Measurements from ENCODE around the gene TECPR1. TPM values are rescaled to one million over a fixed set of nuclear protein-coding genes. Genes with fewer than 3 reads are reported as not detected.

Gene TECPR1
- total RNA-seq, 1 donor from 2014 or later = 23.9 TPM

DNA sequence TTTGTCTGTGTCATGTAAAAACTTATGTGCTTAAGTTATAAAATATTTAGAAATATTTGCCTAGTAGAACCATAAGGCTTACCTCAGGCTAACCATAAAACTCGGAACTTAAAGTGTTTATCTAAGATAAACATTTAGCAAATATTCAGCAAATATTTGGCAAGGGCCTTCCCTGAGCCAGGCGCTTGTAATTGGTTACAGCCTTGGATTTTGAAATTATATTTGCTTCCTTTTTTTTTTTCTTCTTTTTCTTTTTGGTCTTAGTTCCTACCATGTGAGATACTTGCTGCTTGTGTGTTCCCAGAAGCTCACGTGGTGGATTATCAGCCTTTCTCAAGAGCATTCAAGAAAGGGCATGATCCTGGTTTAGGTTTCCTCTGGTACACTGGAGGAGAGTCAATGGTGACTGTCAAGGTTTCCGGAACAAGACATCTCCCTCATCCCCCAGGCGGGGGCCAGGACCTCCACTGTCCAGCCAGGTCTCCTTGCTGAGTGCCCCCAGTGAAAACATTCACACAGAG is 24.3 kb upstream of the TECPR1 start:
- no peaks in the 10 kb centered on the region for H4K20me1 ChIP-seq (ENCODE audit: insufficient read depth, low read length)
- H3K36me3 Mint-ChIP-seq (ENCODE audit: low read depth, unreplicated experiment) = no peaks in the 10 kb centered on the region
- FAIRE-seq = no peak
- no peaks in the 10 kb centered on the region for H3K9me3 Mint-ChIP-seq (ENCODE audit: unreplicated experiment)
- TF ChIP-seq, protein P1, sequence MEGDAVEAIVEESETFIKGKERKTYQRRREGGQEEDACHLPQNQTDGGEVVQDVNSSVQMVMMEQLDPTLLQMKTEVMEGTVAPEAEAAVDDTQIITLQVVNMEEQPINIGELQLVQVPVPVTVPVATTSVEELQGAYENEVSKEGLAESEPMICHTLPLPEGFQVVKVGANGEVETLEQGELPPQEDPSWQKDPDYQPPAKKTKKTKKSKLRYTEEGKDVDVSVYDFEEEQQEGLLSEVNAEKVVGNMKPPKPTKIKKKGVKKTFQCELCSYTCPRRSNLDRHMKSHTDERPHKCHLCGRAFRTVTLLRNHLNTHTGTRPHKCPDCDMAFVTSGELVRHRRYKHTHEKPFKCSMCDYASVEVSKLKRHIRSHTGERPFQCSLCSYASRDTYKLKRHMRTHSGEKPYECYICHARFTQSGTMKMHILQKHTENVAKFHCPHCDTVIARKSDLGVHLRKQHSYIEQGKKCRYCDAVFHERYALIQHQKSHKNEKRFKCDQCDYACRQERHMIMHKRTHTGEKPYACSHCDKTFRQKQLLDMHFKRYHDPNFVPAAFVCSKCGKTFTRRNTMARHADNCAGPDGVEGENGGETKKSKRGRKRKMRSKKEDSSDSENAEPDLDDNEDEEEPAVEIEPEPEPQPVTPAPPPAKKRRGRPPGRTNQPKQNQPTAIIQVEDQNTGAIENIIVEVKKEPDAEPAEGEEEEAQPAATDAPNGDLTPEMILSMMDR (IDR thresholded peaks at IDR 0.05; ENCODE audit: insufficient read depth, low read depth, low read length) = no peak
- TF ChIP-seq EZH2 (IDR thresholded peaks at IDR 0.05; ENCODE audit: insufficient read depth, low read length) = no peak
- H3K4me3 ChIP-seq (ENCODE audit: insufficient read depth, low read depth, low read length) = no peak overlapping the region
- H3K36me3 ChIP-seq (ENCODE audit: insufficient read depth, low read length) = no peaks in the 10 kb centered on the region
- H3K79me2 ChIP-seq (ENCODE audit: insufficient read depth, low read length) = no peaks in the 10 kb centered on the region
- no peak overlapping the region for H3K4me3 Mint-ChIP-seq (ENCODE audit: unreplicated experiment)
- no peak overlapping the region for H3K27ac Mint-ChIP-seq (ENCODE audit: unreplicated experiment)
- no peak overlapping the region for H3K4me2 ChIP-seq (ENCODE audit: low read length)
- H3K9ac ChIP-seq (ENCODE audit: low read length) = no peak overlapping the region
- H3K4me1 ChIP-seq (ENCODE audit: insufficient read depth, low read length) = peaks cover 6% of the 10 kb centered on the region
- no peak overlapping the region for H3K27ac ChIP-seq (ENCODE audit: low read depth, low read length)
- H3K4me1 Mint-ChIP-seq (ENCODE audit: low read depth, unreplicated experiment) = no peaks in the 10 kb centered on the region
- no peaks in the 10 kb centered on the region for H3K27me3 Mint-ChIP-seq (ENCODE audit: low read depth, unreplicated experiment)
- no peak for DNase-seq (ENCODE audit: low read depth)
- H3K27me3 ChIP-seq (ENCODE audit: insufficient read depth, low read length) = no peaks in the 10 kb centered on the region
- no peaks in the 10 kb centered on the region for H3K9me3 ChIP-seq (ENCODE audit: insufficient read depth, low read depth, low read length)
- no peak overlapping the region for H2AFZ ChIP-seq (ENCODE audit: low read depth, low read length)

DNA sequence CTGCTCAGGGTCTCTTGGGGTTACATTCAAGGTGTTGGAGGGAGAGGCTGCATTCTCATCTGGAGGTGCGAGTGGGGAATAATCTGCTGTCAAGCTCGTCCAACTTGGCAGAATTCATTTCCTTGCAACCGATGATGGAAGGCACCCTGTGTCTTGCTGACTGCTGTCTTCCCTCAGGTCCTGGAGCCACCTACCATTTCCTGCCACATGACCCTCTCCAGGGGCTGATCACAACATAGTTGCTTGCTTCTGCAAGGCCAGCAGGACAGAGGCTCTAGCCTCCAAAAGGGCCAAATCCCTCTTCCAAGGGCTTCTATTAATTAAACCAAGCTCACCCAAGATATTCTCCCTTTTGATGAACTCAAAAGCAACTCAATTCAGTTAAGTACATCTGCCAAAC is 15.3 kb upstream of the TECPR1 start:
- Histone ChIP-seq H4K20me1 (ENCODE audit: insufficient read depth, low read length) (no peaks in the 10 kb centered on the region), H3K9me3 (ENCODE audit: insufficient read depth, low read depth, low read length) (peaks cover 3% of the 10 kb centered on the region), H3K36me3 (ENCODE audit: insufficient read depth, low read length) (no peaks in the 10 kb centered on the region), H3K27me3 (ENCODE audit: insufficient read depth, low read length) (no peaks in the 10 kb centered on the region), H3K4me3 (ENCODE audit: insufficient read depth, low read depth, low read length) (no peak overlapping the region), H3K27ac (ENCODE audit: low read depth, low read length) (no peak overlapping the region), H3K4me1 (ENCODE audit: insufficient read depth, low read length) (peaks cover 6% of the 10 kb centered on the region), H3K9ac (ENCODE audit: low read length) (no peak overlapping the region), H3K79me2 (ENCODE audit: insufficient read depth, low read length) (no peaks in the 10 kb centered on the region), H3K4me2 (ENCODE audit: low read length) (no peak overlapping the region), H2AFZ (ENCODE audit: low read depth, low read length) (no peak overlapping the region)
- Mint-ChIP-seq H3K4me1 (ENCODE audit: low read depth, unreplicated experiment) (peaks cover 6% of the 10 kb centered on the region), H3K27me3 (ENCODE audit: low read depth, unreplicated experiment) (no peaks in the 10 kb centered on the region), H3K27ac (ENCODE audit: unreplicated experiment) (no peak overlapping the region), H3K9me3 (ENCODE audit: unreplicated experiment) (peaks cover 1% of the 10 kb centered on the region), H3K4me3 (ENCODE audit: unreplicated experiment) (no peak overlapping the region), H3K36me3 (ENCODE audit: low read depth, unreplicated experiment) (no peaks in the 10 kb centered on the region)
- no peak for DNase-seq (ENCODE audit: low read depth)
- no peak for FAIRE-seq
- TF ChIP-seq, protein P1 (IDR thresholded peaks at IDR 0.05; ENCODE audit: insufficient read depth, low read depth, low read length) = no peak
- no peak for TF ChIP-seq EZH2 (IDR thresholded peaks at IDR 0.05; ENCODE audit: insufficient read depth, low read length)

DNA sequence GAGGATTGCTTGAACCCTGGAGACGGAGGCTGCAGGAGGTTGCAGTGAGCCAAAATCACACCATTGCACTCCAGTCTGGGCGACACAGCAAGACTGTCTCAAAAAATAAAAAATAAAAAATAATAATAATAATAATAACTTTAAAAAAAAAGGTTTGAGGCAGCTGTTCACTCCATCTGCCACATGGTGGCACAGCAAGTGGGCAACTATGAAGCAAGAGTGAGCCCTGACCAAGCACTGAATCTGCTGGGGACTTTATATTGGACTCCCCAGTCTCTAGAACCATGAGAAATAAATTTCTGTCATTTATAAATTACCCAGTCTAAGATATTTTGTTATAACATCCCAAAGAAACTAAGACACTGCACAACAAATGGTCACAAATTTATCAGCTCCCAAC is 14.8 kb upstream of the TECPR1 start:
- Mint-ChIP-seq H3K36me3 (ENCODE audit: low read depth, unreplicated experiment) (no peaks in the 10 kb centered on the region), H3K9me3 (ENCODE audit: unreplicated experiment) (peaks cover 1% of the 10 kb centered on the region), H3K4me1 (ENCODE audit: low read depth, unreplicated experiment) (peaks cover 6% of the 10 kb centered on the region), H3K4me3 (ENCODE audit: unreplicated experiment) (no peak overlapping the region), H3K27ac (ENCODE audit: unreplicated experiment) (no peak overlapping the region), H3K27me3 (ENCODE audit: low read depth, unreplicated experiment) (no peaks in the 10 kb centered on the region)
- Histone ChIP-seq H2AFZ (ENCODE audit: low read depth, low read length) (no peak overlapping the region), H3K27ac (ENCODE audit: low read depth, low read length) (no peak overlapping the region), H3K36me3 (ENCODE audit: insufficient read depth, low read length) (no peaks in the 10 kb centered on the region), H3K79me2 (ENCODE audit: insufficient read depth, low read length) (no peaks in the 10 kb centered on the region), H3K4me2 (ENCODE audit: low read length) (no peak overlapping the region), H3K4me3 (ENCODE audit: insufficient read depth, low read depth, low read length) (no peak overlapping the region), H4K20me1 (ENCODE audit: insufficient read depth, low read length) (no peaks in the 10 kb centered on the region), H3K9me3 (ENCODE audit: insufficient read depth, low read depth, low read length) (peaks cover 3% of the 10 kb centered on the region), H3K27me3 (ENCODE audit: insufficient read depth, low read length) (no peaks in the 10 kb centered on the region), H3K9ac (ENCODE audit: low read length) (no peak overlapping the region), H3K4me1 (ENCODE audit: insufficient read depth, low read length) (peaks cover 6% of the 10 kb centered on the region)
- TF ChIP-seq, protein P1 (IDR thresholded peaks at IDR 0.05; ENCODE audit: insufficient read depth, low read depth, low read length) = peak; percentile 21
- no peak for TF ChIP-seq EZH2 (IDR thresholded peaks at IDR 0.05; ENCODE audit: insufficient read depth, low read length)
- no peak for FAIRE-seq
- DNase-seq (ENCODE audit: low read depth) = no peak

All from astrocyte (in vitro differentiated cells and primary cell).